Lung (tissue), 12 donors: Measurements from ENCODE around the gene GRM4. TPM values are rescaled to one million over a fixed set of nuclear protein-coding genes. Genes with fewer than 3 reads are reported as not detected.

ENCODE experiments used
- ATAC-seq: fragments of 200-7000 bp; cut with Tn5 transposase; one replicate; pipeline ENCODE4 v1.9.1; 2020; ENCODE audit warnings: moderate number of reproducible peaks; ENCODE audit not compliant: insufficient read depth, low FRiP score
- DNase-seq, 3 donors: peaks; one replicate each; pipeline ENCODE4 v3.0.0-alpha.2; 2013 to 2017
- H3K27ac ChIP-seq, 2 donors: one replicate each; pipeline ENCODE4 v1.5.1; 2013; ENCODE audit warnings: mild to moderate bottlenecking in 2 of 2, moderate library complexity in 2 of 2, control low read depth in 1 of 2, inconsistent platforms in 1 of 2, low read depth in 1 of 2, low read length in 1 of 2
- H3K27me3 ChIP-seq, 3 donors: one replicate each; pipeline ENCODE4 v1.5.1; 2013; ENCODE audit warnings: low read length in 2 of 3; ENCODE audit not compliant: control insufficient read depth in 3 of 3, insufficient read depth in 3 of 3
- H3K36me3 ChIP-seq, 4 donors: one replicate each; pipeline ENCODE4 v1.5.1; 2013; ENCODE audit warnings: low read length in 4 of 4, mild to moderate bottlenecking in 1 of 4, moderate library complexity in 1 of 4; ENCODE audit not compliant: control insufficient read depth in 4 of 4, insufficient read depth in 4 of 4
- H3K4me1 ChIP-seq, 5 donors: one replicate each; pipeline ENCODE4 v1.5.1; 2013; ENCODE audit warnings: low read length in 5 of 5, mild to moderate bottlenecking in 2 of 5, moderate library complexity in 1 of 5; ENCODE audit not compliant: control insufficient read depth in 5 of 5, insufficient read depth in 5 of 5
- H3K4me3 ChIP-seq: one replicate; pipeline ENCODE4 v1.5.1; 2013; ENCODE audit warnings: mild to moderate bottlenecking, control low read depth, moderate library complexity
- H3K9ac ChIP-seq, 2 donors: one replicate each; pipeline ENCODE4 v1.5.1; 2013; ENCODE audit warnings: low read length in 2 of 2, control low read depth in 1 of 2; ENCODE audit not compliant: insufficient read depth in 1 of 2
- H3K9me3 ChIP-seq, 4 donors: one replicate each; pipeline ENCODE4 v1.5.1; 2013; ENCODE audit warnings: low read length in 3 of 4, mild to moderate bottlenecking in 1 of 4, moderate library complexity in 1 of 4; ENCODE audit not compliant: control insufficient read depth in 4 of 4, insufficient read depth in 3 of 4
- CTCF ChIP-seq: IDR thresholded peaks from 2 replicates; pipeline ENCODE4 v1.5.1; 2012; ENCODE audit warnings: mild to moderate bottlenecking; ENCODE audit errors: control extremely low read depth, extremely low read depth
- WGBS, 2 donors: extraction: QIAGEN DNeasy Blood & Tissue Kit; methylation state at CpG; one replicate each; pipeline ENCODE4 v1.1.7; 2013; 5-methylcytosine and 5-hydroxymethylcytosine counted together
- polyA plus RNA-seq, 2 donors: library from polyadenylated mRNA; stranded (reverse); fragments of 200-250 nt; gene quantifications; one replicate each; pipeline ENCODE4 v1.2.1, GENCODE V29; 2013
- total RNA-seq, 2 donors: library from RNA; depleted of rRNA in 1 of 2; stranded (reverse); fragments of >200 nt in 1 of 2; gene quantifications; one replicate each; pipeline ENCODE4 v1.2.1, GENCODE V29; 2014 to 2021
- donor health status: control.
- donor health status: control.
- donor health status: Bipolar disorder and iron deficiency.
- donor health status: healthy.
- donor health status: DM: yes; HTN: yes; CAD: no.

Gene GRM4
- total and polyA plus RNA-seq, 4 donors, result 0.02 to 0.34 (median 0.09) TPM

DNA sequence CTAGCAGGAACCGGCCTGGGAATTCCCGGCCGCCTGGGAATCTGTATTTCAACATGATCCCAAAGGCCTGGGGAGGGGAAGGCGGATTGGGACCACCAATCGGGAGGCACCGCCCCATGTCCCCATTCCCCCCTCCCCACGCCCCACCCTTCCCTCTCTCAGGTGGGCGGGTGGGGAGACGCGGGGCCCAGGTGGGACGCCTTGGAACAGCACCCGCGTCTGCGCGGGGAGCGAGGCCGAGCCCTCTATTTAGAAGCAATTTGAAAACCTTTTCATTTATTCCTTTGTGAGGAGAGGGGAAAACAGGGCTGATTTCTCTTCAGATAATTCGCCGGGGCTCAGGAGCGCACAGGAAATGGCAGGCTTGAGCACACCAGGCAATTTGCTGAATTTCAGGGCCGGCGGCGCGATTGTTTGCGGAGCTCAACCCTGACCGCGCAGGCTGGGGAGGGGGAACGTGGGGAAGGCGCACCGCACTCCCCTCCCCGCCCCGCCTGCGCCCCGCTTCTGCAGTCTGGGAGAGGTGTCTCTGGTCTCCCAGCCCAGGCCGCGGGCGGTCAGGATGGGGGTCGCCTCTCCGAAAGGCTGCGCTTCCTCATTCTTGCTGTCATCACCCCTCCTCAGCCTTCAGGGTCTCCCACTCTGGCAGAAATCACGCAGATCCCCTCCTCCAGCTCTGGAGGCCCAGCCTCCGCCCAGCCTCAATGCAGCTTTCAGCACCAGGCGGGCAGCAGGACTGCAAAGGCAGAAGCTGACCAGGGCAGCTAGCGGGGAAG lies 170.0 kb downstream of the GRM4 start:
- no peak for TF ChIP-seq CTCF
- Histone ChIP-seq H3K9me3 (peaks cover 0 to 3% (median 0%) of the 10 kb centered on the region in 4 donors), H3K4me3 (no peak overlapping the region), H3K27ac (no peak overlapping the region), H3K36me3 (no peaks in the 10 kb centered on the region), H3K27me3 (peaks cover 0 to 36% (median 9%) of the 10 kb centered on the region in 3 donors), H3K9ac (no peak overlapping the region), H3K4me1 (peaks cover 0 to 5% (median 0%) of the 10 kb centered on the region in 5 donors)
- WGBS, 2 donors, result 15 to 20% methylated on average over 36 to 44 of the region's 44 CpGs
- peak in 1 of 3 donors; percentile 30 for DNase-seq
- ATAC-seq, result no peak

GRCh38 chr6:33974471-33974870 lies 171.4 kb downstream of the GRM4 start:
- 26 to 51% methylated on average over 2 of the region's 2 CpGs for WGBS, 2 donors
- H3K4me3 ChIP-seq, result no peak overlapping the region

GRCh38 chr6:33974030-33974429 lies 171.9 kb downstream of the GRM4 start:
- H3K4me1 ChIP-seq, result peaks cover 0 to 5% (median 0%) of the 10 kb centered on the region in 5 donors
- H3K27me3 ChIP-seq, result peaks cover 0 to 39% (median 9%) of the 10 kb centered on the region in 3 donors
- no peak for TF ChIP-seq CTCF
- H3K36me3 ChIP-seq, result no peaks in the 10 kb centered on the region
- no peak overlapping the region for H3K27ac ChIP-seq
- WGBS, 2 donors, result 80 to 82% methylated on average over 4 of the region's 4 CpGs
- H3K9me3 ChIP-seq, result peaks cover 0 to 3% (median 0%) of the 10 kb centered on the region in 4 donors
- no peak overlapping the region for H3K9ac ChIP-seq
- peak in 1 of 3 donors; percentile 2 for DNase-seq
- H3K4me3 ChIP-seq, result no peak overlapping the region
- ATAC-seq, result no peak

More at GRCh38 chr6:33974471-33974870, 171.4 kb downstream of the GRM4 start:
- no peak for TF ChIP-seq CTCF
- peak in 1 of 3 donors; percentile 6 for DNase-seq
- Histone ChIP-seq H3K9me3 (peaks cover 0 to 3% (median 0%) of the 10 kb centered on the region in 4 donors), H3K27me3 (peaks cover 0 to 36% (median 9%) of the 10 kb centered on the region in 3 donors), H3K9ac (no peak overlapping the region), H3K4me1 (peaks cover 0 to 5% (median 0%) of the 10 kb centered on the region in 5 donors), H3K36me3 (no peaks in the 10 kb centered on the region), H3K27ac (no peak overlapping the region)
- ATAC-seq, result no peak
